Loucy (cell line): ENCODE measurements around the gene SMG7.
A peak's percentile ranks its signal among the peaks of the same experiment; 100 is the strongest.

Experiments used
- H2AFZ ChIP-seq: fragments of 200-600 bp; sonication (generic); 2 replicates; pipeline ENCODE4 v1.6.0; 2016; ENCODE audit warnings: antibody characterized with exemption, mild to moderate bottlenecking, low read length, moderate library complexity
- H3F3A ChIP-seq: fragments of 200-600 bp; 2 replicates; pipeline ENCODE4 v1.6.0; 2016; ENCODE audit warnings: antibody characterized with exemption, low read depth, mild to moderate bottlenecking
- H3K27me3 ChIP-seq: fragments of 200-600 bp; sonication (generic); 2 replicates; pipeline ENCODE4 v1.6.1; 2014; ENCODE audit warnings: low read length, mild to moderate bottlenecking; ENCODE audit not compliant: insufficient read depth, poor library complexity, severe bottlenecking
- H3K36me3 ChIP-seq: fragments of 200-600 bp; sonication (generic); 2 replicates; pipeline ENCODE4 v1.6.1; 2016; ENCODE audit warnings: low read length; ENCODE audit not compliant: insufficient read depth
- H3K4me1 ChIP-seq: fragments of 200-600 bp; sonication (generic); 2 replicates; pipeline ENCODE4 v1.5.1; 2014; ENCODE audit warnings: low read length, mild to moderate bottlenecking; ENCODE audit not compliant: insufficient read depth, poor library complexity, severe bottlenecking
- H3K4me2 ChIP-seq: fragments of 200-600 bp; sonication (generic); 2 replicates; pipeline ENCODE4 v1.6.0; 2014; ENCODE audit warnings: antibody characterized with exemption, low read length, low read depth, mild to moderate bottlenecking; ENCODE audit not compliant: poor library complexity, severe bottlenecking
- H3K4me3 ChIP-seq: fragments of 200-600 bp; sonication (generic); 2 replicates; pipeline ENCODE4 v1.5.1; 2014; ENCODE audit warnings: low read length, mild to moderate bottlenecking, mixed read lengths; ENCODE audit not compliant: poor library complexity, severe bottlenecking
- H3K79me2 ChIP-seq: fragments of 200-600 bp; sonication (generic); 2 replicates; pipeline ENCODE4 v1.6.1; 2014; ENCODE audit warnings: low read length; ENCODE audit not compliant: insufficient read depth
- H3K9ac ChIP-seq: fragments of 200-600 bp; sonication (generic); 2 replicates; pipeline ENCODE4 v1.6.0; 2014; ENCODE audit warnings: mild to moderate bottlenecking, low read depth, low read length, moderate library complexity; ENCODE audit not compliant: poor library complexity, severe bottlenecking
- H3K9me2 ChIP-seq: fragments of 200-600 bp; sonication (generic); replicated peaks from 2 replicates; pipeline ENCODE4 v1.6.1; 2016; ENCODE audit warnings: low read depth, low read length, mixed read lengths
- H3K9me3 ChIP-seq: fragments of 200-600 bp; sonication (generic); 2 replicates; pipeline ENCODE4 v1.6.1; 2014; ENCODE audit warnings: mild to moderate bottlenecking, antibody characterized with exemption, low read length, low read depth; ENCODE audit not compliant: insufficient read depth
- H4K20me1 ChIP-seq: fragments of 200-600 bp; sonication (generic); 2 replicates; pipeline ENCODE4 v1.6.0; 2014; ENCODE audit warnings: antibody characterized with exemption, low read length, mild to moderate bottlenecking; ENCODE audit not compliant: insufficient read depth, poor library complexity, severe bottlenecking
- CTCF ChIP-seq: fragments of 200-600 bp; sonication (generic); conservative IDR thresholded peaks from 2 replicates; pipeline ENCODE4 v1.5.1; 2014; ENCODE audit warnings: mild to moderate bottlenecking, antibody characterized with exemption, low read length
- EZH2phosphoT487 ChIP-seq: fragments of 200-600 bp; IDR thresholded peaks from 2 replicates; pipeline ENCODE4 v1.6.1; 2018; ENCODE audit warnings: antibody characterized with exemption, mild to moderate bottlenecking, moderate library complexity, borderline replicate concordance

Gene SMG7

DNA sequence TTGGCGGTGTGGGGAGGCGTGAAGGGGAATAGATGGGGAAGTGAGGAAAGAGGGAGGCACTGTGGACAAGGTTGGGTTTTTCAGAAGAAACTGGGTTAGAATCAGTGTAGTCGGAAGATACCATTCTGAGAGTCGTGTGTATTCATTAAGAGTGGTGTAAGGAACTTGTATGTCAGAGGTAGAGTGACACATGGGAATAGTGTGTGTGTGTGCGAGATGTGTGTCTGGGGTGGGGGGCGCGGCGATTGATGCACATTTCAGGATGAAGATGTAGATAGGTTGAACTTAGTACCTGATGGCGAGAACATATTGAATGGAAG, 878 bp downstream of the SMG7 start:
- no peaks in the 10 kb centered on the region for H3K27me3 ChIP-seq
- H3K4me1 ChIP-seq, result peaks cover 51% of the 10 kb centered on the region
- peaks cover 59% of the 10 kb centered on the region for H3K79me2 ChIP-seq
- H3K9me2 ChIP-seq, result no peaks in the 10 kb centered on the region
- peak overlapping the region; percentile 96 for H3K9ac ChIP-seq
- H3F3A ChIP-seq, result peaks cover 8% of the 10 kb centered on the region; the same call in 1 of the 2 replicates
- H3K4me2 ChIP-seq, result peak overlapping the region; percentile 91
- no peak for TF ChIP-seq CTCF
- TF ChIP-seq EZH2phosphoT487, result no peak
- no peaks in the 10 kb centered on the region for H3K36me3 ChIP-seq
- no peaks in the 10 kb centered on the region for H3K9me3 ChIP-seq
- peak overlapping the region; percentile 84; the same call in 1 of the 2 replicates for H2AFZ ChIP-seq
- H4K20me1 ChIP-seq, result peaks cover 51% of the 10 kb centered on the region
- H3K4me3 ChIP-seq, result peak overlapping the region; percentile 78

DNA sequence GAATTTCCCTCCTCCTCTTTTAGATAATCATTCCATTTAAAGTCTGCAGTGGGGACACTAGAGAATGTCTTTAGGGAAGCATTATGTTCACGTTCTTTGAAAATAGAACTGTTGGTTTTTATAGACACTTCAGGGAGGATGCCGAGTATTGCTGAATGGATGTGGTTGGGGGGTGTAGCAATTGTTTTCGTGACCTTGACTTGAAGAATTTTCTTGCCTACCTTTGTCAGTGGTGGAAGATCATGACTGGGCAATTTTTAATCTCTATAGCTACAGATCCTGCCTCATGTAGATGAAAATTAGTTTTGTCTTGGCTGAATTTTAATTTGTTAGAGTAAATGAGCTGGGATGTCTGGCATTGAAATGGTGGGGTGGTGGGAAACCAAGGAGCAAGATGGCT, 3.8 kb downstream of the SMG7 start:
- Histone ChIP-seq H3K4me2 (peak overlapping the region; percentile 91), H3K4me1 (peaks cover 73% of the 10 kb centered on the region), H3K9me3 (no peaks in the 10 kb centered on the region), H3K4me3 (peak overlapping the region; percentile 78), H3K27me3 (no peaks in the 10 kb centered on the region), H2AFZ (no peak overlapping the region), H3K79me2 (peaks cover 88% of the 10 kb centered on the region), H3K9ac (peak overlapping the region; percentile 61), H3K9me2 (no peaks in the 10 kb centered on the region), H3K36me3 (no peaks in the 10 kb centered on the region), H4K20me1 (peaks cover 76% of the 10 kb centered on the region), H3F3A (peaks cover 14% of the 10 kb centered on the region)
- no peak for TF ChIP-seq EZH2phosphoT487
- no peak for TF ChIP-seq CTCF

DNA sequence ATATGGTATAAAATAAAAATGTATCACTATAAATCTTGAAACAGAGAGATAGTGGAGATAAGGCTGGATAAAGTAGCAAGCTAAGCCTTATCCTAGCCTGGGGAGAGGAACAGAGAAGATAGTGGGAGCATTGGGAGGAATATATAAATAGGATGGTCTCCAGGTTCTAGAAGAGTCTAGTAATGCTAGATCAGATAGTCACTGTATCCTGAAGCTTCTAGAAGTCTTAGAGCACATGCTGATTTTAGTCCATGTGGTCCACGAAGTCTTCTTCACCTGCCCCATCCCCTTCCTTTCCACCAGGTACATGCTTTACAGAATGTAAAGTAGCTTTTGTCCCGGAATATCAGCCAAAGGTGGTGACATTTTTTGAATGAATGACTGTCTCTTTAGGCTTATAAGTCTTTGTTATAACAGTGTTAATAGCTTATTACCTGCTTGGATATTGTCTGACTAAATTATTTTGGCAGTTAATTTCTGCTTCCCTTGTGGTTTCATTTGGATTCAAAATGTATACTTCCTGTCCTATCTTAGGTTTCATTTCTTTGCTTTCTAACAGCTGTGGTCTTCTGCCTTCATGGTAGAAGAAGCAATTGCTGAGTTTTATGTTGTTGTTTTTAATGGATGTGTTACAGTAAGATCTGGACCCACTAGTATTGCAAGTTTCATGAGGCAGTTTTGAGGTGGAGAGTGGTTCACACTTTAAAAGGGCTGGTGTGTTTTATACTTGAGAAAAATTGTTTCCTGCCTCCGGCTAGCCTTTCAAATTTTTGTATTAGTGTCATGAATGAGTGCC, 5.9 kb downstream of the SMG7 start:
- H3F3A ChIP-seq, result peaks cover 14% of the 10 kb centered on the region
- TF ChIP-seq CTCF, result no peak
- no peak for TF ChIP-seq EZH2phosphoT487
- peak overlapping the region; percentile 78 for H3K4me3 ChIP-seq
- H3K4me2 ChIP-seq, result peak overlapping the region; percentile 91
- no peaks in the 10 kb centered on the region for H3K9me3 ChIP-seq
- peaks cover 88% of the 10 kb centered on the region for H4K20me1 ChIP-seq
- no peaks in the 10 kb centered on the region for H3K27me3 ChIP-seq
- H3K79me2 ChIP-seq, result peaks cover 100% of the 10 kb centered on the region
- H2AFZ ChIP-seq, result no peak overlapping the region
- H3K9ac ChIP-seq, result peak overlapping the region; percentile 71
- no peaks in the 10 kb centered on the region for H3K36me3 ChIP-seq
- H3K9me2 ChIP-seq, result no peaks in the 10 kb centered on the region
- peaks cover 92% of the 10 kb centered on the region for H3K4me1 ChIP-seq
